Mesothelial cell of epicardium (in vitro differentiated cells): Measurements from ENCODE around the gene SOD1. TPM values are rescaled to one million over a fixed set of nuclear protein-coding genes. Genes with fewer than 3 reads are reported as not detected.

Experiments
- DNase-seq, 2 experiments: peaks; one replicate each; pipeline ENCODE4 v3.0.0; 2021; ENCODE audit warnings: low spot score in 2 of 2; ENCODE audit not compliant: unreplicated experiment in 2 of 2
- H3K27ac Mint-ChIP-seq: 2 replicates; pipeline ENCODE4 v1.8.0; 2021; ENCODE audit warnings: mixed read lengths
- H3K27me3 Mint-ChIP-seq: 2 replicates; pipeline ENCODE4 v1.8.0; 2021; ENCODE audit warnings: low read depth, mixed read lengths
- H3K36me3 Mint-ChIP-seq: 2 replicates; pipeline ENCODE4 v1.8.0; 2021; ENCODE audit warnings: mixed read lengths
- H3K4me1 Mint-ChIP-seq: 2 replicates; pipeline ENCODE4 v1.8.0; 2021; ENCODE audit warnings: mixed read lengths
- H3K4me3 Mint-ChIP-seq: 2 replicates; pipeline ENCODE4 v1.8.0; 2021; ENCODE audit warnings: mild to moderate bottlenecking, moderate library complexity, mixed read lengths
- H3K9me3 Mint-ChIP-seq: 2 replicates; pipeline ENCODE4 v1.8.0; 2021; ENCODE audit warnings: mixed read lengths
- total RNA-seq: library from RNA; stranded (reverse); gene quantifications from 3 replicates; pipeline ENCODE4 v1.2.1, GENCODE V29; 2021
- TF ChIP-seq, protein P1 (sequence below): fragments of 200-600 bp; sonication (generic); IDR thresholded peaks from one replicate; pipeline ENCODE4 v1.5.0; 2021; ENCODE audit warnings: antibody characterized with exemption; ENCODE audit not compliant: unreplicated experiment

Gene SOD1
- total RNA-seq, 1 donor from 2014 or later: 154 TPM

DNA sequence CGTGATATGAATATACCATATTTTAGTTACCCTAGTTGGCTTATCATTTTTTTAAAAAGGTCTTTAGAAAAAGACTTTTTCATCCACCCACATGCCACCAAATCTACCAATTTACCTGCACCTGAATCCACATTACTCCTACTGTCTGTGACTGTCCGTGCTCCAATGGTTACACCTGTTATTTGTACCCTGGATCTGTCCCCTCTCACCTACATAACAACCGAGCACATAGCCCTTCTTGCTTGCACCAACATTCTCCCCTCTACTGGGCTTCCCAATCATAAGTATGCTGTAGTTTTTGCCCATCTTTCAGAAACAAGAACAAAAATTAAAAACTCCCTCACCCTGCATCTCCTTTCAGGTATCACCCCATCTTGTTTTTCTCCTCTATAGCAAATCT lies 17.6 kb downstream of the SOD1 start:
- no peak overlapping the region for H3K4me3 Mint-ChIP-seq
- no peaks in the 10 kb centered on the region for H3K27me3 Mint-ChIP-seq
- TF ChIP-seq, protein P1, sequence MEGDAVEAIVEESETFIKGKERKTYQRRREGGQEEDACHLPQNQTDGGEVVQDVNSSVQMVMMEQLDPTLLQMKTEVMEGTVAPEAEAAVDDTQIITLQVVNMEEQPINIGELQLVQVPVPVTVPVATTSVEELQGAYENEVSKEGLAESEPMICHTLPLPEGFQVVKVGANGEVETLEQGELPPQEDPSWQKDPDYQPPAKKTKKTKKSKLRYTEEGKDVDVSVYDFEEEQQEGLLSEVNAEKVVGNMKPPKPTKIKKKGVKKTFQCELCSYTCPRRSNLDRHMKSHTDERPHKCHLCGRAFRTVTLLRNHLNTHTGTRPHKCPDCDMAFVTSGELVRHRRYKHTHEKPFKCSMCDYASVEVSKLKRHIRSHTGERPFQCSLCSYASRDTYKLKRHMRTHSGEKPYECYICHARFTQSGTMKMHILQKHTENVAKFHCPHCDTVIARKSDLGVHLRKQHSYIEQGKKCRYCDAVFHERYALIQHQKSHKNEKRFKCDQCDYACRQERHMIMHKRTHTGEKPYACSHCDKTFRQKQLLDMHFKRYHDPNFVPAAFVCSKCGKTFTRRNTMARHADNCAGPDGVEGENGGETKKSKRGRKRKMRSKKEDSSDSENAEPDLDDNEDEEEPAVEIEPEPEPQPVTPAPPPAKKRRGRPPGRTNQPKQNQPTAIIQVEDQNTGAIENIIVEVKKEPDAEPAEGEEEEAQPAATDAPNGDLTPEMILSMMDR: no peak
- peaks cover 13% of the 10 kb centered on the region for H3K36me3 Mint-ChIP-seq
- H3K4me1 Mint-ChIP-seq: no peaks in the 10 kb centered on the region
- no peak overlapping the region for H3K27ac Mint-ChIP-seq
- no peaks in the 10 kb centered on the region for H3K9me3 Mint-ChIP-seq
- no peak for DNase-seq

DNA sequence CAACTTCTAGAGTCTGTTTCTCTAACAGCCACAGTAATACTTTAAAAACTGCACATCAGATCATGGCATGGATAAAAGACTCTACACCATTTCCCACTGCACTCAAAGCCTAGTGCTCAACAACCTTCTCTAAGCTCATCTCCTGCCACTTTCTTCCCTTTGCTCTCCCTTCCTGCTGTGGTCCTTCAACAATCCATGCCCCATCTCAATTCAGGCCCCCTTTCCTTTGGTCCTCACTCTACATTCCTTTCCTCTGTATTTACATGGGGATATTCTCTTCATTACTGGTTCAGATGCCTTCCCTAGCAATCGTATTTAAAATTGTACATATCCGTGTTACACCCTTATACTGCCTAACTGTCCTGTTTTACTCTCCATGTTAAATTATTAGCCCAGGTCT lies 19.0 kb downstream of the SOD1 start:
- H3K9me3 Mint-ChIP-seq: no peaks in the 10 kb centered on the region
- H3K27me3 Mint-ChIP-seq: no peaks in the 10 kb centered on the region
- H3K36me3 Mint-ChIP-seq: peaks cover 14% of the 10 kb centered on the region
- no peak overlapping the region for H3K27ac Mint-ChIP-seq
- no peak for DNase-seq
- no peak overlapping the region for H3K4me3 Mint-ChIP-seq
- no peaks in the 10 kb centered on the region for H3K4me1 Mint-ChIP-seq
- TF ChIP-seq, protein P1: no peak

DNA sequence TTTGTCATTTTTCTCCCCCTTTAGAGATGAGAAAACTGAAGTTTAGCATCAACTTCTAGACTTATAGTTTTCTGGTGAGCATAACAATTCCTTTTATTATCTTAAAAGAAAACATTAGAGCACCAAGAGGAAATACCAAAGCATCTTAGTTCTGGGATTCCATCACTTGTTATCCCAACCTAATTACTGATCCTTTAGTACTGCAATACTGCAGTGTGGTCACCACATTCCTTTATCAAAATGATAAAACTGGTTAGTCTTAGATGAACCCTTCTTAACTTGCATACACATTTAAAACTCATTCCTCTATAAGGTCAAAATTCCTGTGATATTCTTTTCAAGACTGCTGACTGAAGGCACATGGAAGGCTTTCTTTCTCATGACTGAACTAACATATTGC lies 23.1 kb downstream of the SOD1 start:
- H3K36me3 Mint-ChIP-seq: peaks cover 38% of the 10 kb centered on the region
- no peaks in the 10 kb centered on the region for H3K4me1 Mint-ChIP-seq
- DNase-seq: no peak
- H3K27ac Mint-ChIP-seq: no peak overlapping the region
- no peaks in the 10 kb centered on the region for H3K27me3 Mint-ChIP-seq
- TF ChIP-seq, protein P1: no peak
- no peak overlapping the region for H3K4me3 Mint-ChIP-seq
- no peaks in the 10 kb centered on the region for H3K9me3 Mint-ChIP-seq

DNA sequence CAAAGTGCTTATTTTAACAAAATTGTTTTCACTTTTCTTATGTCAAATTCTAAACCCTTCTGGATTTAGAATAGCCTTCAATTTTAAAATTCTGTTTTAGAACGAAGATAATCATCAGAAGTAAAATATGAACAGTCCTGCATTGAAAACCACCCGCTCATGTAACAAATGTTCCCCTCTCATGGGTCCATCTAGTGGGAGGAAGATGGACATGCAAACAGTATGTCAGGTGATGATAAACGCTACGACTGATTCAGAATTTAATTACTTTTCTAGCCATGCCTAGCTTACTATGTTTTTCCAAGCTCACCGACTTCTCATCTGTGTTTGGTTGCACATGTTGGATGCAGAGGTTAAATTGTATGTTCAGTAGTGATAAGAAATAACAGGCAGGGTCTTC lies 23.5 kb downstream of the SOD1 start:
- H3K36me3 Mint-ChIP-seq: peaks cover 39% of the 10 kb centered on the region

DNA sequence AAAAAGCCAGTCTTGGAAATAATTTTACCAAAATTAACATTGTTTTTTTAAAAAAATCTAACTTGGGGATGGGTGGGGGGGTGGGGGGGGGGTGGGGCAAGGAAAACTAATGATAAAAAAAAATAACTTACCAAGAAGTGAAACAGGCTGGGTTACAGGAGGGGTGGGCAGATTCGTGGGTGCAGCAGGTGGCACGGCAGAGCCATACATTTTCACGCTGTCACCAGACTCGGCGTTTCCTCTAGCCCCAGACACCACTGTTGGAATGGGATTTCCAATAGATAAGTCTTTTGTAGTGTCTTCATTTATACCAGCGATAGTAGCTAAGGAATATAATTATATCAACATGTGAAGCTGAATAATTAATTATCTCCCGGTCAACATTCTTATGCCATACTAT lies 25.4 kb downstream of the SOD1 start:
- Mint-ChIP-seq H3K9me3 (no peaks in the 10 kb centered on the region), H3K36me3 (peaks cover 41% of the 10 kb centered on the region), H3K27me3 (no peaks in the 10 kb centered on the region)

More for the DNA sequence above, 23.5 kb downstream of the SOD1 start:
- Mint-ChIP-seq H3K4me1 (no peaks in the 10 kb centered on the region), H3K27me3 (no peaks in the 10 kb centered on the region), H3K27ac (no peak overlapping the region), H3K9me3 (no peaks in the 10 kb centered on the region), H3K4me3 (no peak overlapping the region)
- TF ChIP-seq, protein P1: no peak
- no peak for DNase-seq

More for the DNA sequence above, 25.4 kb downstream of the SOD1 start:
- no peak for DNase-seq
- no peaks in the 10 kb centered on the region for H3K4me1 Mint-ChIP-seq
- no peak overlapping the region for H3K27ac Mint-ChIP-seq
- no peak overlapping the region for H3K4me3 Mint-ChIP-seq
- TF ChIP-seq, protein P1: no peak
